Measurements from ENCODE around the gene DYRK3.
"Not testable (repeated sequence)": the region's sequence is repeated elsewhere in the genome, so short reads cannot be mapped to it uniquely, and the experiment has no call there.

The DYRK3 gene

GRCh38 chr1:206609229-206609991 lies 25.9 kb upstream of the DYRK3 start:
- 0 out of 2 replicates have a peak, but pooled peaks cover 4% of the 10 kb centered on the region for H3K36me3 ChIP-seq (ENCODE audit: low read length)
- no peaks in the 10 kb centered on the region for H3K9me2 ChIP-seq (replicated peaks; ENCODE audit: insufficient read depth, low read length)
- no peak overlapping the region for H3K4me2 ChIP-seq (ENCODE audit: low read depth, low read length, poor library complexity, severe bottlenecking)
- H4K20me1 ChIP-seq (ENCODE audit: low read depth, low read length) = no peaks in the 10 kb centered on the region
- H3K27me3 ChIP-seq (ENCODE audit: low read length) = no peaks in the 10 kb centered on the region
- H3K4me3 ChIP-seq (ENCODE audit: insufficient read depth, low read length, poor library complexity, severe bottlenecking) = no peak overlapping the region
- no peak overlapping the region for H3K27ac ChIP-seq (ENCODE audit: low read depth, low read length)
- H3K9ac ChIP-seq (ENCODE audit: low read length) = no peak overlapping the region
- no peak overlapping the region for H2AFZ ChIP-seq (ENCODE audit: low read depth, low read length, severe bottlenecking)
- H3K9me3 ChIP-seq (ENCODE audit: insufficient read depth, low read length) = no peaks in the 10 kb centered on the region
- TF ChIP-seq CTCF (IDR thresholded peaks at IDR 0.05; ENCODE audit: insufficient read depth, low read length, poor library complexity, severe bottlenecking) (no peak), EZH2phosphoT487 (conservative IDR thresholded peaks at IDR 0.05; ENCODE audit: low read length) (no peak)
- H3K79me2 ChIP-seq (ENCODE audit: insufficient read depth, low read length) = peaks cover 9% of the 10 kb centered on the region
- H3F3A ChIP-seq (ENCODE audit: insufficient read depth) = peaks cover 14% of the 10 kb centered on the region; the same call in 1 of the 2 replicates

GRCh38 chr1:206612129-206612876 lies 23.0 kb upstream of the DYRK3 start, which contains the start of gene EIF2D:
Gene EIF2D, minus strand, starts transcription at chr1:206612465. Its CDS starts 123 bp downstream, at chr1:206612342.
- Histone ChIP-seq H3K9me2 (replicated peaks; ENCODE audit: insufficient read depth, low read length) (no peaks in the 10 kb centered on the region), H3K9ac (ENCODE audit: low read length) (peak within 1 kb of the TSS; percentile 85), H3K27ac (ENCODE audit: low read depth, low read length) (0 out of 2 replicates have a peak within 1 kb of the TSS, but pooled peaks have one; percentile 15), H3K79me2 (ENCODE audit: insufficient read depth, low read length) (peaks cover 9% of the 10 kb centered on the region), H3F3A (ENCODE audit: insufficient read depth) (peaks cover 9% of the 10 kb centered on the region; the same call in 1 of the 2 replicates), H4K20me1 (ENCODE audit: low read depth, low read length) (no peaks in the 10 kb centered on the region), H2AFZ (ENCODE audit: low read depth, low read length, severe bottlenecking) (peak within 1 kb of the TSS; percentile 99), H3K27me3 (ENCODE audit: low read length) (0 out of 2 replicates have a peak, but pooled peaks cover 3% of the 10 kb centered on the region), H3K36me3 (ENCODE audit: low read length) (no peaks in the 10 kb centered on the region), H3K9me3 (ENCODE audit: insufficient read depth, low read length) (no peaks in the 10 kb centered on the region), H3K4me3 (ENCODE audit: insufficient read depth, low read length, poor library complexity, severe bottlenecking) (peak within 1 kb of the TSS; percentile 92), H3K4me2 (ENCODE audit: low read depth, low read length, poor library complexity, severe bottlenecking) (peak within 1 kb of the TSS; percentile 92)
- TF ChIP-seq CTCF (IDR thresholded peaks at IDR 0.05; ENCODE audit: insufficient read depth, low read length, poor library complexity, severe bottlenecking) = peak; percentile 63
- no peak for TF ChIP-seq EZH2phosphoT487 (conservative IDR thresholded peaks at IDR 0.05; ENCODE audit: low read length)

- H2AFZ ChIP-seq (ENCODE audit: low read depth, low read length, severe bottlenecking); H3K27ac ChIP-seq (ENCODE audit: low read depth, low read length); H3K9ac ChIP-seq (ENCODE audit: low read length): not testable (repeated sequence)
Measured at GRCh38 chr1:206626396-206626795, 8.9 kb upstream of the DYRK3 start.

More at GRCh38 chr1:206626396-206626795, 8.9 kb upstream of the DYRK3 start:
- not testable (repeated sequence) for H3K9me2 ChIP-seq (replicated peaks; ENCODE audit: insufficient read depth, low read length); H3K79me2 ChIP-seq (ENCODE audit: insufficient read depth, low read length); H3F3A ChIP-seq (ENCODE audit: insufficient read depth); H3K4me2 ChIP-seq (ENCODE audit: low read depth, low read length, poor library complexity, severe bottlenecking); H3K27me3 ChIP-seq (ENCODE audit: low read length); H3K36me3 ChIP-seq (ENCODE audit: low read length); H3K9me3 ChIP-seq (ENCODE audit: insufficient read depth, low read length); H4K20me1 ChIP-seq (ENCODE audit: low read depth, low read length); H3K4me3 ChIP-seq (ENCODE audit: insufficient read depth, low read length, poor library complexity, severe bottlenecking)
